GM12872 (cell line): ENCODE results near the gene ZNF320.

Source experiments
- TF ChIP-seq, protein P1 (sequence below): IDR thresholded peaks from 3 replicates; pipeline ENCODE4 v1.5.1; 2011; ENCODE audit warnings: low read depth, mild to moderate bottlenecking, low read length, moderate library complexity; ENCODE audit not compliant: insufficient read depth

ZNF320 gene

DNA sequence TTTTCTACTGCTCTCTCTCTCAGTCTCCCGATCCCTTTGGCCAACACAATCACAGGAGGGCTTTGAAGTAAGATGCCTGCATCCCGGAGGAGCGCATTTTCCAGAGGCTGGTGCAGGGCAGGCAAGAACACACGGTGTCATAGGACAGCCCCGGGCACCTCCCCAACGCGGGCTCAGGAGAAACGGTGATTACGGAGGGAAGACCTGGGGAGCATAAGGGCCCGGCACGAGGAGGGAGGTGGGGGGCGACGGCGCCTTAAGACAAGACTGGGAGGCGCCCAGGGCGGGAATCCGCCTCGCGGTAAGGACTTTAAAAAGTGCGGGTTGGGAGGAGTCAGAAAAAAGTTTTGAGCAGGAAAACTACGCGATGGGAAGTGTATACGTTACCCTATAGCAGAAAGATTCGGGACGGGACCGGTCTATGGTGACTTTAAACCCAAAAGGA, 44.5 kb upstream of the ZNF320 start:
- TF ChIP-seq, protein P1, sequence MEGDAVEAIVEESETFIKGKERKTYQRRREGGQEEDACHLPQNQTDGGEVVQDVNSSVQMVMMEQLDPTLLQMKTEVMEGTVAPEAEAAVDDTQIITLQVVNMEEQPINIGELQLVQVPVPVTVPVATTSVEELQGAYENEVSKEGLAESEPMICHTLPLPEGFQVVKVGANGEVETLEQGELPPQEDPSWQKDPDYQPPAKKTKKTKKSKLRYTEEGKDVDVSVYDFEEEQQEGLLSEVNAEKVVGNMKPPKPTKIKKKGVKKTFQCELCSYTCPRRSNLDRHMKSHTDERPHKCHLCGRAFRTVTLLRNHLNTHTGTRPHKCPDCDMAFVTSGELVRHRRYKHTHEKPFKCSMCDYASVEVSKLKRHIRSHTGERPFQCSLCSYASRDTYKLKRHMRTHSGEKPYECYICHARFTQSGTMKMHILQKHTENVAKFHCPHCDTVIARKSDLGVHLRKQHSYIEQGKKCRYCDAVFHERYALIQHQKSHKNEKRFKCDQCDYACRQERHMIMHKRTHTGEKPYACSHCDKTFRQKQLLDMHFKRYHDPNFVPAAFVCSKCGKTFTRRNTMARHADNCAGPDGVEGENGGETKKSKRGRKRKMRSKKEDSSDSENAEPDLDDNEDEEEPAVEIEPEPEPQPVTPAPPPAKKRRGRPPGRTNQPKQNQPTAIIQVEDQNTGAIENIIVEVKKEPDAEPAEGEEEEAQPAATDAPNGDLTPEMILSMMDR: no peak

DNA sequence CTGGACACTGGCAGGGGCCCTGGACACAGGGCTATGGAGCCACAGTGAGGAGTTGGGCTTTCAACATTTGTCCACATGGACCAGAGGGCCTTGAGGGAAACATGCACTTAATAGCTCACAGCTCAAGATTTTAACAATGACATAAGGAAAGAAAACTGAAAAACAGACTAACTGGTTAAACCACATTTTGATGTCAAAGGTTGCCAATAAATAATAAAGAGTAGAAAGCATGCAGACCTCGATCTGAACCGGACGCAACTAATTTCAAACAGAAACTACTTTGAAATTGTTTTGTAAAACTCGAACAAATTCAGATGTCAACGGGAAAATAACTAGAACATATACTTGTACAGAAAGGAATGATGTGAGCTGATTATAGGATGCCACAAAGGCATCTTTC, 41.3 kb upstream of the ZNF320 start:
- TF ChIP-seq, protein P1: no peak

DNA sequence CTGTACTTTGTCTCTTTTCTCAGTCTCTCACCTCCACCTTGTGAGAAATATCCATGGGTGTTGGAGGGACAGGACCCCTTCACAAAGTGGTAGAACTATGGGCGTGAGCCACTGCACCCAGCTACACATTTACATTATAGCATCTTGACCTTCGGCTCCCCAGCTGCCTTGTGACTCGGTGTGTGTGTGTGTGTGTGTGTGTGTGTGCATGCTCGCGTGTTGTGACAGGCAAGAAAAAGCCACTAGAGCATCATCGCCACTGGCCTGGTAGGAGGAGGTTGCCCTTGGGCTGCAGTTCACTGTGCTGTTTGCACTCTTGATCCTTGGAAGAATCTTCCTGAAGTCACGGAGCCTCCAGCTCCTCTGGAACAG, 39.5 kb upstream of the ZNF320 start:
- TF ChIP-seq, protein P1: no peak

DNA sequence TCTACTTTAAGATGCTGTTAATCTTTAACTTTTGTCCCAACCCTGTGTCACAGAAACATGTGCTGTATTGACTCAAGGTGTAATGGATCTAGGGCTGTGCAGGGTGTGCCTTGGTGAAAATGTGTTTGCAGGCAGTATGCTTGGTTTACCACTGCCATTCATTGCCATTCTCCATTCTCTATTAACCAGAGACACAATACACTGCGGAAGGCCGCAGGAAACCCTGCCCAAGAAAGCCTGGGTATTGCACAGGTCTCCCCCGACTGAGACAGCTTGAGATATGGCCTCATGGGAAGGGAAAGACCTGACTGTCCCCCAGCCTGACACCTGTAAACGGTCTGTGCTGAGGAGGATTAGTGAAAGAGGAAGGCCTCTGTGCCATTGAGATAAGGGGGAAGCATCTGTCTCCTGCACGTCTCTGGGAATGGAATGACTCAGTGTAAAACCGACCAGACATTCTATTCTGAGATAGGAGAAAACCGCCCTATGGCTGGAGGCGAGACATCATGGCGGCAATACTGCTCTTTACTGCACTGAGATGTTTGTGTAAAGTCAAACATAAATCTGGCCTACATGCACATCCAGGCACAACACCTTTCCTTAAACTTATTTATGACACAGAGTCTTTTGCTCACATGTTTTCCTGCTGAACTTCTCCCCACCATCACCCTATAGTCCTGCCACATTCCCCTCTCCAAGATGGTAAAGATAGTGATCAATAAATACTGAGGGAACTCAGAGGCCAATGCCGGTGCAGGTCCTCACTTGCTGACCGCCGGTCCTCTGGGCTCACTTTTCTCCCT, 38.9 kb upstream of the ZNF320 start:
- TF ChIP-seq, protein P1: no peak

DNA sequence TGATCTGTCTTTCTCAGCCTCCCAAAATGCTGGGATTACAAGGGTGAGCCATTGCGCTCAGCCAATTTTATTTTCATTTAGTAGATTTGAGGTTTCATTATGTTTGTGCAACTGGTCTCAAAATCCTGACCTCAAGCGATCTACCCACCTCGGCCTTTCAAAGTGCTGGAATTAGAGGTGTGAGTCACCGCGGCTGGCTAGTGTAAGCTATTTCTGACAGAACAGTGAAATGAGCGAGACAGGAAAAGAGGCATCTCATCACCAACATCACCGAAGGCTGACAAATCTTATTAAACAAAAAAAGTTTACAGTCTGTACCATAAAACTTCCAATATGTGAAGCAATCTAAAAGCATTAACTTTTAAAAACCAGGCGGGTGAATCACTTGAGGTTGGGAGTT, 38.0 kb upstream of the ZNF320 start:
- TF ChIP-seq, protein P1: no peak

DNA sequence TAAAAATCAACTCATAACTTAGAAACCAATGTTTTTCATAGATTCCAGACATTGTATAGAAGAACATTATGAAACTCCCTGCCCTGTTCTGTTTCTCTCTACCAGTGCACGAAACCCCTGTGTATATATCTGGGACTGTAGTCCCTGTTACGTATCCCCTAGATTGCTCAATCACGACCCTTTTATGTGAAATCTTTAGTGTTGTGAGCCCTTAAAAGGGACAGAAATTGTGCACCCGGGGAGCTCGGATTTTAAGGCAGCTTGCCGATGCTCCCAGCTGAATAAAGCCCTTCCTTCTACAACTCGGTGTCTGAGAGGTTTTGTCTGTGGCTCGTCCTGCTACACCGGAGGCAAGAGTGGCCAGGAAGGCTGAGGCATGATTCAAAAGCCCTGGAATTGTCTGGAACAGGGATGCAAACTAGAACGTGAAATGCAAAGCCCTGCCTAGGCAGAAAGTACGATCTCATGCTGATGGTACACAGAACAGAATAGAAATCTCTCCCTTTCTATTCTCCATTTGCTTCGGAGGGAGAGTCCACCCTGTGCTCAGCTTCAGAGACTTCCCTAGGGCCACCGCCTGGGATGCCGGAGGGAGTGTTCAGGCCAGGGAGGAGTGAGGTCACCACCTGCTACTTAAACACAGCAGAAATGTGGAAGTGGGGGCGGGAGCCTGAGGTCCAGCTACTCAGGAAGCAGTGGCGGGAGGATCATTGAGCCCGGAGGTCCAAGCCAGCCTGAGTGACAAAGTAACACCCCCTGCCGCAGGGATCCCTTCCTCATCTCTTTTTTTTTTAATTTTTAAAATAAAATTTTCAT, 26.6 kb upstream of the ZNF320 start:
- TF ChIP-seq, protein P1: no peak

DNA sequence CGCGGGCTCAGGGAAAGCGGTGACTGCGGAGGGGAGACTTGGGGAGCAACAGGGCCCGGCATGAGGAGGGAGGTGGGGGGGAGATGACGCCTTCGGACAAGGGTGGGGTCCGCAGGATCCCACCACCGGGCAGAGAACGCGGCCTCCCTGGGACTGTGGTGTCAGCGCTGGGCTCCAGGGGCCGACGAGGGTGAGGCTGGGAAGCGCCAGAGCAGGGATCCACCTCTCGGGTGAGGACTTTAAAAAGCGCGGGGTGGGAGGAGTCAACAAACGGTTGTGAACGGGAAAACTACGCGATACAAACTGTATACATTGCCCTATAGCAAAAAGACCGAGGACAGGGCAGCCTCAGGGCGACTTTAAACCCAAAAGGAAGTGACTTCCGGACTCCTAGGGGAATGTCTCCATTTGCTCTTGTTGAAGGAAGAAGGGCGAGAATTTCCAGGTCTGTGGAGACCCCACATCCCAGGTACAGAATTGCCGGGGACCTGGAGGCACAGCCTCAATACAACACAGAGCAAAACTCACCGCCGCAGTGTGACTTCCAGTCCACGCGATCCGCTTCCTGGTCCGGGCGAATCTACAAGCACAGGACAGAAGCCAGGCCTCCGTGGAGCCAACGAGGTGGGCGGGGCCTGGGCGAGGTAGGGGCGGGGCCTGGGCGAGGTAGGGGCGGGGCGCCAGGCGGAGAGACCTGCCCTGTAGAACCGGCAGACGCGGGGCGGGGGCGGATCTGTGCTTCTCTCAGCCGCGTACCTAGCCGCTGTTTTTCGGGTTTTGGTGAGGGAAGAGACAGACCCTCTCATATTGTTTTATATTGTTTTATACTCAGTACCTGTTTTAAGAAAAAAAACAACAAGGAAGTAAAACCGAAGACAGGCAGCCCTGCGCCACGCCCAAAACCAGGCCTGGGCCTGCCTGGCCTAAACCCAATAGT, 25.7 kb upstream of the ZNF320 start, which contains the start of gene ZNF888:
ZNF888 (minus strand) TSS at position 588 of the 937 bp plus-strand sequence. CDS start 5,555 bp downstream, outside the sequence.
- TF ChIP-seq, protein P1: no peak
